Peyer's patch (tissue), 4 donors: ENCODE results near the gene DMPK.

ENCODE experiments used
- POLR2A ChIP-seq, 2 donors: fragments of 450-650 bp; IDR thresholded peaks; one replicate each; pipeline ENCODE4 v1.5.1; 2017; ENCODE audit warnings: antibody characterized with exemption in 2 of 2, mild to moderate bottlenecking in 2 of 2, moderate library complexity in 2 of 2
- TF ChIP-seq, protein P1 (sequence below), 6 experiments: fragments of 450-650 bp in 4 of 6; fragments of 200-600 bp in 2 of 6; sonication (generic) in 1 of 6; IDR thresholded peaks; one replicate each; pipeline ENCODE4 v1.5.1; 2017 to 2019; ENCODE audit warnings: antibody characterized with exemption in 6 of 6, mild to moderate bottlenecking in 3 of 6, moderate library complexity in 1 of 6

- TF ChIP-seq, protein P1, sequence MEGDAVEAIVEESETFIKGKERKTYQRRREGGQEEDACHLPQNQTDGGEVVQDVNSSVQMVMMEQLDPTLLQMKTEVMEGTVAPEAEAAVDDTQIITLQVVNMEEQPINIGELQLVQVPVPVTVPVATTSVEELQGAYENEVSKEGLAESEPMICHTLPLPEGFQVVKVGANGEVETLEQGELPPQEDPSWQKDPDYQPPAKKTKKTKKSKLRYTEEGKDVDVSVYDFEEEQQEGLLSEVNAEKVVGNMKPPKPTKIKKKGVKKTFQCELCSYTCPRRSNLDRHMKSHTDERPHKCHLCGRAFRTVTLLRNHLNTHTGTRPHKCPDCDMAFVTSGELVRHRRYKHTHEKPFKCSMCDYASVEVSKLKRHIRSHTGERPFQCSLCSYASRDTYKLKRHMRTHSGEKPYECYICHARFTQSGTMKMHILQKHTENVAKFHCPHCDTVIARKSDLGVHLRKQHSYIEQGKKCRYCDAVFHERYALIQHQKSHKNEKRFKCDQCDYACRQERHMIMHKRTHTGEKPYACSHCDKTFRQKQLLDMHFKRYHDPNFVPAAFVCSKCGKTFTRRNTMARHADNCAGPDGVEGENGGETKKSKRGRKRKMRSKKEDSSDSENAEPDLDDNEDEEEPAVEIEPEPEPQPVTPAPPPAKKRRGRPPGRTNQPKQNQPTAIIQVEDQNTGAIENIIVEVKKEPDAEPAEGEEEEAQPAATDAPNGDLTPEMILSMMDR (IDR thresholded peaks at IDR 0.05) = no peak
- TF ChIP-seq POLR2A (IDR thresholded peaks at IDR 0.05) = no peak
These were observed 42.5 kb downstream of the DMPK start for GRCh38 chr19:45739498-45740439.
